OCI-LY7 (cell line): ENCODE results near the gene GAS7.

ENCODE experiments used
- EZH2phosphoT487 ChIP-seq: fragments of 200-600 bp; sonication (generic); IDR thresholded peaks from 2 replicates; pipeline ENCODE4 v1.6.1; 2018; ENCODE audit warnings: low read depth, borderline replicate concordance, mild to moderate bottlenecking, mixed run types, antibody characterized with exemption, low read length, moderate library complexity, mixed read lengths
- TF ChIP-seq, protein P1 (sequence below): fragments of 200-600 bp; sonication (generic); conservative IDR thresholded peaks from 2 replicates; pipeline ENCODE4 v1.5.1; 2014; ENCODE audit warnings: mild to moderate bottlenecking, antibody characterized with exemption, low read length, moderate library complexity, mixed read lengths

DNA sequence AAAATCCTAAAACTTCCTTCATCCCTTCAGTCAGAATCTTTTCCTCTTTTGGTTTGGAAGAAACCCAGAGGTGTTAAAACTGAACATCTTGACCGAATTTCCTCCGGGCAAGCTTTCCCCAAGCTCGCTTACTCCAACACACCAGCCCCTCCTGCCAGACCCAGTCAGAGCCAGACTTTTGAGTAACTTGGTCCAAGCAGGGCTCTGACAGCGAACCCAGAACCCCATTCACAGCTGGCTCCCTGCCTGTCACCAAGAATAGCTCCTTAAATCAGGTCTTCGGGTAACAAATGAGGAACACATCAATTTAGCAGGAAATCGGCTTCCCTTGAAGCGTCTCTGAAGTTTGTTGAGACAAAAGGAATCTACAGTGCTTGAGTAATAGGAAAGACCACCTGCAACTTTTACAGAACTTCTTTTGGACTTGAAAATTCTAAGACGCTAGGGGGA lies 27.3 kb downstream of the GAS7 start:
- TF ChIP-seq, protein P1, sequence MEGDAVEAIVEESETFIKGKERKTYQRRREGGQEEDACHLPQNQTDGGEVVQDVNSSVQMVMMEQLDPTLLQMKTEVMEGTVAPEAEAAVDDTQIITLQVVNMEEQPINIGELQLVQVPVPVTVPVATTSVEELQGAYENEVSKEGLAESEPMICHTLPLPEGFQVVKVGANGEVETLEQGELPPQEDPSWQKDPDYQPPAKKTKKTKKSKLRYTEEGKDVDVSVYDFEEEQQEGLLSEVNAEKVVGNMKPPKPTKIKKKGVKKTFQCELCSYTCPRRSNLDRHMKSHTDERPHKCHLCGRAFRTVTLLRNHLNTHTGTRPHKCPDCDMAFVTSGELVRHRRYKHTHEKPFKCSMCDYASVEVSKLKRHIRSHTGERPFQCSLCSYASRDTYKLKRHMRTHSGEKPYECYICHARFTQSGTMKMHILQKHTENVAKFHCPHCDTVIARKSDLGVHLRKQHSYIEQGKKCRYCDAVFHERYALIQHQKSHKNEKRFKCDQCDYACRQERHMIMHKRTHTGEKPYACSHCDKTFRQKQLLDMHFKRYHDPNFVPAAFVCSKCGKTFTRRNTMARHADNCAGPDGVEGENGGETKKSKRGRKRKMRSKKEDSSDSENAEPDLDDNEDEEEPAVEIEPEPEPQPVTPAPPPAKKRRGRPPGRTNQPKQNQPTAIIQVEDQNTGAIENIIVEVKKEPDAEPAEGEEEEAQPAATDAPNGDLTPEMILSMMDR = no peak
- no peak for TF ChIP-seq EZH2phosphoT487
